Measurements from ENCODE around the gene DHRS4L2. TPM values are rescaled to one million over a fixed set of nuclear protein-coding genes. Genes with fewer than 3 reads are reported as not detected.
"Not testable (repeated sequence)": the region's sequence is repeated elsewhere in the genome, so short reads cannot be mapped to it uniquely, and the experiment has no call there.

Gene DHRS4L2
- 7.9 TPM for polyA plus RNA-seq (2012; ENCODE audit: insufficient read length, low read depth)

DNA sequence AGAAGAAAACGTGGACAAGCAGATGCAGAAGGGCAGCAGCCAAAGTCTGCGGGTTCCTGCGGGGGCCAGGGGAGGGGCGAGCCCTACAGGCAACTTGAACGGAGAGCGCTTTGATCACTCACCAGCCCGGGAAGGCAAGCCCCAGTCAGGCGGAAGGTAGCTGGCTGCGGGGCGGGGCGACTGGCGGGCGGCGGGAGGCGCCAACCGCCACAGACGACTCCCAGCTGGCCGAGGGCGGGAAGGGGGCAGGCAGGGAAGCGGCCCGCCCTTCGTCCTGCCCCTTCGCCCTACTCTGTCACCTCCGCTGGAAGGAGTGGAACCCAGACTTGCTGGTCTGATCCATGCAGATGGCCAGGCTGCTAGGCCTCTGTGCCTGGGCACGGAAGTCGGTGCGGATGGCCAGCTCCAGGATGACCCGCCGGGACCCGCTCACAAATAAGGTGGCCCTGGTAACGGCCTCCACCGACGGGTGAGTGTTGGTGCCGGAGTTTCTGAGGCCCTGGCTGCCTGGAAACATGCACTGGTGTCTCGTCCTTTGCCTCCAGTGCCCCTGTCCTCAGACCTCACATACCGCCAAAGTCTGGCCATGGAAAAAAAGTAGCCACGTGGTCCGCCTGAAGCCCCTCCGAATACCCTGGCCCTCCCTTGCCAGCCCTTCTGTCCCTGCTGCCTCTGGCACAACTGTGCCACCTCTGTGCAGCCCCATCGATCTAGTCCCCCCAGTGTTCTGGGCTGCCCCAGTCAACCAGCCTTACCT, at the start of gene DHRS4L2:
DHRS4L2 (plus strand) TSS at position 323 of the 757 bp plus-strand sequence; CDS start at position 342, 19 bp downstream.
- not testable (repeated sequence) for TF ChIP-seq TAF1 (IDR thresholded peaks at IDR 0.05; ENCODE audit: borderline replicate concordance, insufficient read depth, low read length); POLR2AphosphoS5 (IDR thresholded peaks at IDR 0.05; ENCODE audit: low read depth, low read length); FOXP2 (optimal IDR thresholded peaks at IDR 0.05; ENCODE audit: borderline replicate concordance, extremely low read depth, extremely low read length, insufficient read depth)

DNA sequence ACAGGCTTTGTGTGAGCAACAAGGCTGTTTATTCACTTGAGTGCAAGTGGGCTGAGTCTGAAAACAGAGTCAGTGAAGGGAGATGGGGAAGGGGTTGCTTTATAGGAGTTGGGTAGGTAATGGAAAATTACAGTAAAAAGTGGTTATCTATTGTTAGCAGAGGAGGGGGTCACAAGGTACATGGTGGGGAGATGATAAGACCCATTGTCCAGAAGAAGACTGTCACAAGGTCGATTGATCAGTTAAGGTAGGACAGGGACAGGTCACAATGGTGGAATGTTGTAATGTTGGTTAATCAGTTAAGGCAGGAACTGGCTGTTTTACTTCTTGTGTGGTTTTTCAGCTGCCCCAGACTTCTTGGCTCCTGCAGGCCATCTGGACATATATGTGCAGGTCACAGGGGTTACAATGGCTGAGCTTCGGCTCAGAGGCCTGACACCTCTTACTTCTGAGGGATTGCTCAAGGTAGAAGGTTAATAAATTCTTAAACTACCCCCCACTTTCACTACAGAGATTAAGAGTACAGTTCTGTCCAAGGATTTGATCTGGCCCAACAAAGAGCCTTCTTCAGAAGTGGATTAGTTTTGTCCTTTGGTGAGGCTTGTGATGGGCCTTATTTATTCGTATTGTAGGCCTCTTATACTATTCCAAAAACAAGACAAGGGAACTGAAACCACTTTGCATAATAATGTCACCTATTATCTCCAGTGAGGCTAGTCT, 49.0 kb upstream of the DHRS4L2 start:
- TF ChIP-seq TAF1 (IDR thresholded peaks at IDR 0.05; ENCODE audit: borderline replicate concordance, insufficient read depth, low read length), result no peak
- TF ChIP-seq SIN3A (IDR thresholded peaks at IDR 0.05; ENCODE audit: borderline replicate concordance, insufficient read depth, low read length), result no peak
- no peak for TF ChIP-seq POLR2AphosphoS5 (IDR thresholded peaks at IDR 0.05; ENCODE audit: low read depth, low read length)
- TF ChIP-seq, protein P1, sequence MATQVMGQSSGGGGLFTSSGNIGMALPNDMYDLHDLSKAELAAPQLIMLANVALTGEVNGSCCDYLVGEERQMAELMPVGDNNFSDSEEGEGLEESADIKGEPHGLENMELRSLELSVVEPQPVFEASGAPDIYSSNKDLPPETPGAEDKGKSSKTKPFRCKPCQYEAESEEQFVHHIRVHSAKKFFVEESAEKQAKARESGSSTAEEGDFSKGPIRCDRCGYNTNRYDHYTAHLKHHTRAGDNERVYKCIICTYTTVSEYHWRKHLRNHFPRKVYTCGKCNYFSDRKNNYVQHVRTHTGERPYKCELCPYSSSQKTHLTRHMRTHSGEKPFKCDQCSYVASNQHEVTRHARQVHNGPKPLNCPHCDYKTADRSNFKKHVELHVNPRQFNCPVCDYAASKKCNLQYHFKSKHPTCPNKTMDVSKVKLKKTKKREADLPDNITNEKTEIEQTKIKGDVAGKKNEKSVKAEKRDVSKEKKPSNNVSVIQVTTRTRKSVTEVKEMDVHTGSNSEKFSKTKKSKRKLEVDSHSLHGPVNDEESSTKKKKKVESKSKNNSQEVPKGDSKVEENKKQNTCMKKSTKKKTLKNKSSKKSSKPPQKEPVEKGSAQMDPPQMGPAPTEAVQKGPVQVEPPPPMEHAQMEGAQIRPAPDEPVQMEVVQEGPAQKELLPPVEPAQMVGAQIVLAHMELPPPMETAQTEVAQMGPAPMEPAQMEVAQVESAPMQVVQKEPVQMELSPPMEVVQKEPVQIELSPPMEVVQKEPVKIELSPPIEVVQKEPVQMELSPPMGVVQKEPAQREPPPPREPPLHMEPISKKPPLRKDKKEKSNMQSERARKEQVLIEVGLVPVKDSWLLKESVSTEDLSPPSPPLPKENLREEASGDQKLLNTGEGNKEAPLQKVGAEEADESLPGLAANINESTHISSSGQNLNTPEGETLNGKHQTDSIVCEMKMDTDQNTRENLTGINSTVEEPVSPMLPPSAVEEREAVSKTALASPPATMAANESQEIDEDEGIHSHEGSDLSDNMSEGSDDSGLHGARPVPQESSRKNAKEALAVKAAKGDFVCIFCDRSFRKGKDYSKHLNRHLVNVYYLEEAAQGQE (IDR thresholded peaks at IDR 0.05; ENCODE audit: insufficient read depth in 1 of 2, low read depth in 2 of 2, low read length in 2 of 2), result no peak
- no peak for TF ChIP-seq FOXP2 (optimal IDR thresholded peaks at IDR 0.05; ENCODE audit: borderline replicate concordance, extremely low read depth, extremely low read length, insufficient read depth)

DNA sequence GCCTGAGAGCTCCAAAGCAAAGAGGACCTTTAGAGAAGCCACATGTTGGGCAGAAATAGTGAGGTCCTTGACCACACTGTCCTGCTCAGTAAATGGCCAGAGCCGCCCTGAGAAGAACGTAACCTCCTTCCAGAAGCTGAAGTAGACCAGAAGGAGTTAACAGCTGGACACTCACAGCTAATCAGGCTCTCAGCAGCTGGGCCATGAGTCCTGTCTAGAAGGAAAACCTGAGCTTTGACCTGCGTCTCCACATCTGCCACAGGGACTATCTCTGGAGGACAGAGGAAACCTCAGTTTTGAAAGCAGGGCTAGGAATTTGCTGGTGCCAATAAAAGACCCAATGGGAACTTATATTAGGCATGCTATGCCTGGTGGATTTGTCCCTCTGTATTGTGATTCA, 47.5 kb upstream of the DHRS4L2 start:
- no peak for TF ChIP-seq TAF1 (IDR thresholded peaks at IDR 0.05; ENCODE audit: borderline replicate concordance, insufficient read depth, low read length)
- TF ChIP-seq, protein P1 (IDR thresholded peaks at IDR 0.05; ENCODE audit: insufficient read depth in 1 of 2, low read depth in 2 of 2, low read length in 2 of 2), result no peak
- TF ChIP-seq SIN3A (IDR thresholded peaks at IDR 0.05; ENCODE audit: borderline replicate concordance, insufficient read depth, low read length), result no peak
- TF ChIP-seq POLR2AphosphoS5 (IDR thresholded peaks at IDR 0.05; ENCODE audit: low read depth, low read length), result no peak
- no peak for TF ChIP-seq FOXP2 (optimal IDR thresholded peaks at IDR 0.05; ENCODE audit: borderline replicate concordance, extremely low read depth, extremely low read length, insufficient read depth)

DNA sequence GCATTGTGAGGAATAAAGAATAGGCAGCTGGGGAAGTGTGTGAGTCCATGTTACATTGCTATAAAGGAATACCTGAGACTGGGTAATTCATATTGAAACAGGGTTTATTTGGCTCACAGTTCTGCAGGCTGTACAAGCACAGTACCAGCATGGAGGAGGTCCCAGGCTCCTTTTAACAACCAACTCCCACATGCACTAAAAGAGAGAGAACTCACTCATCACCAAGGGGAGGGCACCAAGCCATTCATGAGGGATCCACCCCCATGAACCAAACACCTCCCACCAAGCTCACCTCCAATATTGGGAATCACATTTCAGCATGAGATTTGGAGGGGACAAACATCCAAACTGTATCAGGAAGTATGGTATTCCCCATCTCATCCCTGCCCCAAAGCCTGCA, 47.1 kb upstream of the DHRS4L2 start:
- TF ChIP-seq SIN3A (IDR thresholded peaks at IDR 0.05; ENCODE audit: borderline replicate concordance, insufficient read depth, low read length) (no peak), POLR2AphosphoS5 (IDR thresholded peaks at IDR 0.05; ENCODE audit: low read depth, low read length) (no peak), FOXP2 (optimal IDR thresholded peaks at IDR 0.05; ENCODE audit: borderline replicate concordance, extremely low read depth, extremely low read length, insufficient read depth) (no peak), TAF1 (IDR thresholded peaks at IDR 0.05; ENCODE audit: borderline replicate concordance, insufficient read depth, low read length) (no peak)
- TF ChIP-seq, protein P1 (IDR thresholded peaks at IDR 0.05; ENCODE audit: insufficient read depth in 1 of 2, low read depth in 2 of 2, low read length in 2 of 2), result no peak

DNA sequence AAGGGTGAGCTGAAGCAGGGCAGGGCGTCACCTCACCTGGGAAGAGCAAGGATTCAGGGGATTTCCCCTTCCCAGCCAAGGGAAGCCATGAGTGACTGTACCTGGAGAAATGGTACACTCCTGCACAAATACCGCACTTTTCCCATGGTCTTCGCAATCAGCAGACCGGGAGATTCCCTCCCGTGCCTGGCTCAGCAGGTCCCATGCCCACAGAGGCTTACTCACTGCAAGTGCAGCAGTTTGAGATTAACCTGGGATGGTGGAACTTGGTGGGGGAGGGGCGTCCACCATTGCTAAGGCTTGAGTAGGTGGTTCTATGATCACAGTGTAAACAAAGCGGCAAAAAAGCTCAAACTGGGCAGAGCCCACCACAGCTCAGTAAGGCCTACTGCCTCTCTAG, 46.1 kb upstream of the DHRS4L2 start:
- TF ChIP-seq SIN3A (IDR thresholded peaks at IDR 0.05; ENCODE audit: borderline replicate concordance, insufficient read depth, low read length), result no peak
- TF ChIP-seq, protein P1 (IDR thresholded peaks at IDR 0.05; ENCODE audit: insufficient read depth in 1 of 2, low read depth in 2 of 2, low read length in 2 of 2), result no peak
- no peak for TF ChIP-seq POLR2AphosphoS5 (IDR thresholded peaks at IDR 0.05; ENCODE audit: low read depth, low read length)
- TF ChIP-seq TAF1 (IDR thresholded peaks at IDR 0.05; ENCODE audit: borderline replicate concordance, insufficient read depth, low read length), result no peak
- TF ChIP-seq FOXP2 (optimal IDR thresholded peaks at IDR 0.05; ENCODE audit: borderline replicate concordance, extremely low read depth, extremely low read length, insufficient read depth), result no peak

All from PFSK-1 (cell line).